ENCODE measurements around the gene ABCG4.

Gene ABCG4

GRCh38 chr11:119207415-119207960 lies 58.6 kb downstream of the ABCG4 start:
- DNase-seq (ENCODE audit: low read depth), result no peak

- no peak for DNase-seq (ENCODE audit: low read depth)
These were observed 60.3 kb downstream of the ABCG4 start for GRCh38 chr11:119209186-119209585.

DNA sequence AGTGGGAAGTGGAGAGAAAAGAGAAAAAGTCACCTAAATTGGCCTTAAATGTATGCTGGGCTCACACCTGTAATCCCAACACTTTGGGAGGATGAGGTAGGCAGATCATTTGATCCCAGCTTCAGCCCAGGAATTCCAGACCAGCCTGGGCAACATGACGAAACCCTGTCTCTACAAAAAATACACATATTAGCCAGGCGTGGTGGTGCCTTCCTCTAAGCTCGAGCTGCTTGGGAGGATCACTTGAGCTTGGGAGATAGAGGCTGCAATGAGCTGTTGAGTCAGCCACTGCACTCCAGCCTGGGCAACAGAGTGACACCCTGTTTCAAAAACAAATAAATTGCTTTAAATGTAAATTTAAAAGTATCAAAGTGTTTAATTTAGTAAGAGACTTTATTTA lies 61.2 kb downstream of the ABCG4 start:
- no peak for DNase-seq (ENCODE audit: low read depth)
